ENCODE results near the gene TIMM23B.
"Not testable (repeated sequence)": the region's sequence is repeated elsewhere in the genome, so short reads cannot be mapped to it uniquely, and the experiment has no call there.

DNA sequence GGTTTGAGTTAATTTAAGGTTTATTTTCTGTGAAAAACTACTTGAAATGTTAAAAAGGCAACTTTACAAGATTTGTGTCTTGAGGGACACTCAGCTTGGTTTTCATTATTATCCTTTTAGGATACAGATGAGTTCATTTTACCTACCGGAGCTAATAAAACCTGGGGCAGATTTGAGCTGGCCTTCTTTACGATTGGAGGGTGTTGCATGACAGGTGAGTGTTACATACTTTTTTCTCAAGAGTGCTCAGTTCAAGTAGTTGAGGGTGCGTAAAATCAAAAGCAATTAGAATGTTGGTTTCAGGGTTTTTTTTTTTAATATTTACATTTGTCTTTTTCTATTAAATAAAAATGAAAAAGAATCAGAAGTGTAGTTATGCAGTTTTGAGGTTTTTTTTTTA lies 10.2 kb downstream of the TIMM23B start:
- not testable (repeated sequence) for TF ChIP-seq MXI1 (IDR thresholded peaks at IDR 0.05; ENCODE audit: low read depth, low read length); ZBTB4 (CRISPR knock-in tag; IDR thresholded peaks at IDR 0.05); POLR2AphosphoS5 (IDR thresholded peaks at IDR 0.05; ENCODE audit: low read length); CHD2 (IDR thresholded peaks at IDR 0.05; ENCODE audit: borderline replicate concordance, low read depth, low read length); EP300 (IDR thresholded peaks at IDR 0.05; ENCODE audit: borderline replicate concordance in 1 of 2, control insufficient read depth in 1 of 2, low read depth in 2 of 2, low read length in 2 of 2); EZH2 (IDR thresholded peaks at IDR 0.05; ENCODE audit: borderline replicate concordance, control insufficient read depth, low read depth, low read length)

Measured in GM12878 (cell line).